Measurements from ENCODE around the gene BRF1.
A peak's percentile ranks its signal among the peaks of the same experiment; 100 is the strongest.

The BRF1 gene

GRCh38 chr14:105177082-105177481 lies 123.7 kb downstream of the BRF1 start:
- 0 out of 2 replicates have a peak, but pooled peaks cover 6% of the 10 kb centered on the region for H3K36me3 ChIP-seq
- H4K20me1 ChIP-seq = peaks cover 54% of the 10 kb centered on the region
- peak overlapping the region; percentile 85 for H3K27ac ChIP-seq
- no peak overlapping the region for H3K4me3 ChIP-seq
- no peak for TF ChIP-seq Cebpa-rat (IDR thresholded peaks at IDR 0.05)
- peak overlapping the region; percentile 98 for H3K4me2 ChIP-seq
- H3K27me3 ChIP-seq = no peaks in the 10 kb centered on the region
- peaks cover 95% of the 10 kb centered on the region for H3K4me1 ChIP-seq
- H3K9me3 ChIP-seq = no peaks in the 10 kb centered on the region
- H3K9ac ChIP-seq = peak overlapping the region; percentile 59; the same call in 1 of the 2 replicates

- Histone ChIP-seq H3K9me3 (no peaks in the 10 kb centered on the region), H3K4me1 (peaks cover 95% of the 10 kb centered on the region), H4K20me1 (peaks cover 60% of the 10 kb centered on the region), H3K4me3 (peak overlapping the region; percentile 11), H3K4me2 (peak overlapping the region; percentile 98), H3K9ac (peak overlapping the region; percentile 59), H3K36me3 (0 out of 2 replicates have a peak, but pooled peaks cover 6% of the 10 kb centered on the region), H3K27ac (peak overlapping the region; percentile 85), H3K27me3 (no peaks in the 10 kb centered on the region)
- TF ChIP-seq Cebpa-rat (IDR thresholded peaks at IDR 0.05) = no peak
These were observed 124.3 kb downstream of the BRF1 start for GRCh38 chr14:105176513-105176912.

GRCh38 chr14:105173901-105174894 lies 126.6 kb downstream of the BRF1 start:
- Histone ChIP-seq H3K4me3 (peak overlapping the region; percentile 45), H4K20me1 (peaks cover 55% of the 10 kb centered on the region), H3K4me1 (peaks cover 100% of the 10 kb centered on the region), H3K36me3 (0 out of 2 replicates have a peak, but pooled peaks cover 6% of the 10 kb centered on the region), H3K9me3 (no peaks in the 10 kb centered on the region), H3K9ac (peak overlapping the region; percentile 67), H3K27ac (peak overlapping the region; percentile 85), H3K27me3 (no peaks in the 10 kb centered on the region), H3K4me2 (peak overlapping the region; percentile 98)
- TF ChIP-seq Cebpa-rat (IDR thresholded peaks at IDR 0.05) = no peak

- H3K36me3 ChIP-seq = 0 out of 2 replicates have a peak, but pooled peaks cover 6% of the 10 kb centered on the region
- peak overlapping the region; percentile 98 for H3K4me2 ChIP-seq
- TF ChIP-seq Cebpa-rat (IDR thresholded peaks at IDR 0.05) = no peak
- no peaks in the 10 kb centered on the region for H3K27me3 ChIP-seq
- no peak overlapping the region for H3K4me3 ChIP-seq
- peaks cover 45% of the 10 kb centered on the region for H4K20me1 ChIP-seq
- peak overlapping the region; percentile 85 for H3K27ac ChIP-seq
- H3K9ac ChIP-seq = no peak overlapping the region
- H3K9me3 ChIP-seq = no peaks in the 10 kb centered on the region
- peaks cover 93% of the 10 kb centered on the region for H3K4me1 ChIP-seq
These were observed 127.7 kb downstream of the BRF1 start for GRCh38 chr14:105173145-105173544.

- H3K27ac ChIP-seq = peak overlapping the region; percentile 85
- H3K9me3 ChIP-seq = no peaks in the 10 kb centered on the region
- no peak overlapping the region for H3K4me3 ChIP-seq
- no peak overlapping the region; the same call in 1 of the 2 replicates for H3K9ac ChIP-seq
- peaks cover 90% of the 10 kb centered on the region for H3K4me1 ChIP-seq
- TF ChIP-seq Cebpa-rat (IDR thresholded peaks at IDR 0.05) = no peak
- H3K4me2 ChIP-seq = peak overlapping the region; percentile 98
- peaks cover 38% of the 10 kb centered on the region for H4K20me1 ChIP-seq
- 0 out of 2 replicates have a peak, but pooled peaks cover 2% of the 10 kb centered on the region for H3K36me3 ChIP-seq
- H3K27me3 ChIP-seq = no peaks in the 10 kb centered on the region
These were observed 128.3 kb downstream of the BRF1 start for GRCh38 chr14:105172476-105172875.

GRCh38 chr14:105171004-105171673 lies 129.7 kb downstream of the BRF1 start:
- Histone ChIP-seq H3K9ac (peak overlapping the region; percentile 73), H3K4me3 (peak overlapping the region; percentile 78), H3K4me1 (peaks cover 90% of the 10 kb centered on the region), H3K9me3 (no peaks in the 10 kb centered on the region), H3K27ac (peak overlapping the region; percentile 85), H3K4me2 (peak overlapping the region; percentile 98), H3K27me3 (no peaks in the 10 kb centered on the region), H4K20me1 (peaks cover 42% of the 10 kb centered on the region), H3K36me3 (no peaks in the 10 kb centered on the region)
- TF ChIP-seq Cebpa-rat (IDR thresholded peaks at IDR 0.05) = no peak

GRCh38 chr14:105169776-105170655 lies 130.8 kb downstream of the BRF1 start:
- Histone ChIP-seq H3K36me3 (no peaks in the 10 kb centered on the region), H3K4me3 (peak overlapping the region; percentile 78), H3K9me3 (no peaks in the 10 kb centered on the region), H3K4me2 (peak overlapping the region; percentile 98), H3K4me1 (peaks cover 90% of the 10 kb centered on the region), H4K20me1 (peaks cover 53% of the 10 kb centered on the region), H3K9ac (peak overlapping the region; percentile 73), H3K27ac (peak overlapping the region; percentile 85), H3K27me3 (no peaks in the 10 kb centered on the region)
- TF ChIP-seq Cebpa-rat (IDR thresholded peaks at IDR 0.05) = no peak

- Histone ChIP-seq H3K27ac (peak overlapping the region; percentile 85), H3K4me2 (peak overlapping the region; percentile 98), H3K36me3 (no peaks in the 10 kb centered on the region), H3K4me3 (peak overlapping the region; percentile 78), H3K27me3 (no peaks in the 10 kb centered on the region), H4K20me1 (peaks cover 59% of the 10 kb centered on the region), H3K9ac (peak overlapping the region; percentile 73), H3K9me3 (no peaks in the 10 kb centered on the region), H3K4me1 (peaks cover 90% of the 10 kb centered on the region)
- no peak for TF ChIP-seq Cebpa-rat (IDR thresholded peaks at IDR 0.05)
These were observed 131.8 kb downstream of the BRF1 start for GRCh38 chr14:105168979-105169507.

All from BLaER1 (cell line).